HEK293 (cell line): Measurements from ENCODE around the gene CHST14.

ENCODE experiments used
- GFI1B ChIP-seq: fragments of 450-650 bp; formaldehyde crosslinking; IDR thresholded peaks from 2 replicates; pipeline ENCODE4 v1.5.1; 2016; ENCODE audit warnings: missing biosample characterization, missing genetic modification characterization
- KLF1 ChIP-seq: fragments of 450-650 bp; formaldehyde crosslinking; IDR thresholded peaks from 2 replicates; pipeline ENCODE4 v1.5.1; 2016; ENCODE audit warnings: missing biosample characterization, missing genetic modification characterization
- KLF9 ChIP-seq: fragments of 450-650 bp; formaldehyde crosslinking; IDR thresholded peaks from 2 replicates; pipeline ENCODE4 v1.5.1; 2016; ENCODE audit warnings: missing biosample characterization, missing genetic modification characterization, low read depth
- YY1 ChIP-seq: fragments of 450-650 bp; formaldehyde crosslinking; IDR thresholded peaks from 2 replicates; pipeline ENCODE4 v1.5.1; 2018; ENCODE audit warnings: missing biosample characterization, missing genetic modification characterization
- ZBTB49 ChIP-seq: fragments of 450-650 bp; formaldehyde crosslinking; IDR thresholded peaks from 2 replicates; pipeline ENCODE4 v1.5.1; 2016; ENCODE audit warnings: missing biosample characterization, missing genetic modification characterization, low read depth
- ZNF112 ChIP-seq: fragments of 450-650 bp; formaldehyde crosslinking; IDR thresholded peaks from 2 replicates; pipeline ENCODE4 v1.5.0; 2017; ENCODE audit warnings: missing biosample characterization, missing genetic modification characterization
- ZNF19 ChIP-seq: fragments of 450-650 bp; formaldehyde crosslinking; IDR thresholded peaks from 2 replicates; pipeline ENCODE4; 2016; ENCODE audit warnings: missing biosample characterization, missing genetic modification characterization, low read depth
- ZNF274 ChIP-seq, 2 experiments: fragments of 200-500 bp in 1 of 2; fragments of 450-650 bp in 1 of 2; sonication (Bioruptor generic) in 1 of 2; formaldehyde crosslinking in 1 of 2; IDR thresholded peaks; 2 replicates each; pipeline versions ENCODE4 v1.5.1 to v1.6.1; 2014 to 2016; ENCODE audit warnings: borderline replicate concordance in 1 of 2, inconsistent platforms in 1 of 2, low read length in 1 of 2, missing biosample characterization in 1 of 2, missing genetic modification characterization in 1 of 2
- ZNF292 ChIP-seq: fragments of 450-650 bp; formaldehyde crosslinking; IDR thresholded peaks from 2 replicates; pipeline ENCODE4 v1.5.1; 2016; ENCODE audit warnings: low read depth, missing biosample characterization, missing genetic modification characterization, borderline replicate concordance
- TF ChIP-seq, protein P1 (sequence below): fragments of 450-650 bp; formaldehyde crosslinking; IDR thresholded peaks from 2 replicates; pipeline ENCODE4 v1.5.1; 2016; ENCODE audit warnings: missing biosample characterization, missing genetic modification characterization
- TF ChIP-seq, protein P2 (sequence below): fragments of 450-650 bp; formaldehyde crosslinking; IDR thresholded peaks from 2 replicates; pipeline ENCODE4 v1.5.1; 2016; ENCODE audit warnings: missing biosample characterization, missing genetic modification characterization
- TF ChIP-seq, protein P3 (sequence below): fragments of 450-650 bp; formaldehyde crosslinking; optimal IDR thresholded peaks from 2 replicates; pipeline ENCODE3; 2016; ENCODE audit warnings: missing biosample characterization, mild to moderate bottlenecking, missing genetic modification characterization

DNA sequence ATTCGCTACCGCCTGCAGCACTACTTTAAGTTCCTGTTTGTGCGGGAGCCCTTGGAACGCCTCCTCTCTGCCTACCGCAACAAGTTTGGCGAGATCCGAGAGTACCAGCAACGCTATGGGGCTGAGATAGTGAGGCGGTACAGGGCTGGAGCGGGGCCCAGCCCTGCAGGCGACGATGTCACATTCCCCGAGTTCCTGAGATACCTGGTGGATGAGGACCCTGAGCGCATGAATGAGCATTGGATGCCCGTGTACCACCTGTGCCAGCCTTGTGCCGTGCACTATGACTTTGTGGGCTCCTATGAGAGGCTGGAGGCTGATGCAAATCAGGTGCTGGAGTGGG lies 995 bp downstream of the CHST14 start:
- TF ChIP-seq, protein P1, sequence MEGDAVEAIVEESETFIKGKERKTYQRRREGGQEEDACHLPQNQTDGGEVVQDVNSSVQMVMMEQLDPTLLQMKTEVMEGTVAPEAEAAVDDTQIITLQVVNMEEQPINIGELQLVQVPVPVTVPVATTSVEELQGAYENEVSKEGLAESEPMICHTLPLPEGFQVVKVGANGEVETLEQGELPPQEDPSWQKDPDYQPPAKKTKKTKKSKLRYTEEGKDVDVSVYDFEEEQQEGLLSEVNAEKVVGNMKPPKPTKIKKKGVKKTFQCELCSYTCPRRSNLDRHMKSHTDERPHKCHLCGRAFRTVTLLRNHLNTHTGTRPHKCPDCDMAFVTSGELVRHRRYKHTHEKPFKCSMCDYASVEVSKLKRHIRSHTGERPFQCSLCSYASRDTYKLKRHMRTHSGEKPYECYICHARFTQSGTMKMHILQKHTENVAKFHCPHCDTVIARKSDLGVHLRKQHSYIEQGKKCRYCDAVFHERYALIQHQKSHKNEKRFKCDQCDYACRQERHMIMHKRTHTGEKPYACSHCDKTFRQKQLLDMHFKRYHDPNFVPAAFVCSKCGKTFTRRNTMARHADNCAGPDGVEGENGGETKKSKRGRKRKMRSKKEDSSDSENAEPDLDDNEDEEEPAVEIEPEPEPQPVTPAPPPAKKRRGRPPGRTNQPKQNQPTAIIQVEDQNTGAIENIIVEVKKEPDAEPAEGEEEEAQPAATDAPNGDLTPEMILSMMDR = no peak; the same call in 1 of the 2 replicates
- no peak for TF ChIP-seq GFI1B
- TF ChIP-seq, protein P2, sequence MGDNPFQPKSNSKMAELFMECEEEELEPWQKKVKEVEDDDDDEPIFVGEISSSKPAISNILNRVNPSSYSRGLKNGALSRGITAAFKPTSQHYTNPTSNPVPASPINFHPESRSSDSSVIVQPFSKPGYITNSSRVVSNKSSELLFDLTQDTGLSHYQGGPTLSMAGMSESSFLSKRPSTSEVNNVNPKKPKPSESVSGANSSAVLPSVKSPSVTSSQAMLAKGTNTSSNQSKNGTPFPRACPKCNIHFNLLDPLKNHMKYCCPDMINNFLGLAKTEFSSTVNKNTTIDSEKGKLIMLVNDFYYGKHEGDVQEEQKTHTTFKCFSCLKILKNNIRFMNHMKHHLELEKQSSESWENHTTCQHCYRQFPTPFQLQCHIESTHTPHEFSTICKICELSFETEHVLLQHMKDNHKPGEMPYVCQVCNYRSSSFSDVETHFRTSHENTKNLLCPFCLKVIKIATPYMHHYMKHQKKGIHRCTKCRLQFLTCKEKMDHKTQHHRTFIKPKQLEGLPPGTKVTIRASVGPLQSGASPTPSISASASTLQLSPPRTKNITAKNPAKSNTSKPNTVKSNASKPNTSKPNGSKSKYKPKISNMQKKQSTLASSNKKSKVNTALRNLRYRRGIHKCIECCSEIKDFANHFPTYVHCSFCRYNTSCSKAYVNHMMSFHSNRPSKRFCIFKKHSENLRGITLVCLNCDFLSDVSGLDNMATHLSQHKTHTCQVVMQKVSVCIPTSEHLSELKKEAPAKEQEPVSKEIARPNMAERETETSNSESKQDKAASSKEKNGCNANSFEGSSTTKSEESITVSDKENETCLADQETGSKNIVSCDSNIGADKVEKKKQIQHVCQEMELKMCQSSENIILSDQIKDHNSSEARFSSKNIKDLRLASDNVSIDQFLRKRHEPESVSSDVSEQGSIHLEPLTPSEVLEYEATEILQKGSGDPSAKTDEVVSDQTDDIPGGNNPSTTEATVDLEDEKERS (tag by site-specific recombination) = no peak
- no peak for TF ChIP-seq ZNF274 (IDR thresholded peaks at IDR 0.05; ENCODE audit: low read length)
- TF ChIP-seq ZNF274 (tag by site-specific recombination; IDR thresholded peaks at IDR 0.05; ENCODE audit: borderline replicate concordance) = no peak
- TF ChIP-seq KLF9 (tag by site-specific recombination) = no peak
- TF ChIP-seq, protein P3, sequence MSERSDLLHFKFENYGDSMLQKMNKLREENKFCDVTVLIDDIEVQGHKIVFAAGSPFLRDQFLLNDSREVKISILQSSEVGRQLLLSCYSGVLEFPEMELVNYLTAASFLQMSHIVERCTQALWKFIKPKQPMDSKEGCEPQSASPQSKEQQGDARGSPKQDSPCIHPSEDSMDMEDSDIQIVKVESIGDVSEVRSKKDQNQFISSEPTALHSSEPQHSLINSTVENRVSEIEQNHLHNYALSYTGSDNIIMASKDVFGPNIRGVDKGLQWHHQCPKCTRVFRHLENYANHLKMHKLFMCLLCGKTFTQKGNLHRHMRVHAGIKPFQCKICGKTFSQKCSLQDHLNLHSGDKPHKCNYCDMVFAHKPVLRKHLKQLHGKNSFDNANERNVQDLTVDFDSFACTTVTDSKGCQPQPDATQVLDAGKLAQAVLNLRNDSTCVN (tag by site-specific recombination) = no peak
- no peak for TF ChIP-seq KLF1 (tag by site-specific recombination)
- no peak for TF ChIP-seq ZBTB49 (tag by site-specific recombination)
- no peak for TF ChIP-seq ZNF292 (tag by site-specific recombination)
- no peak for TF ChIP-seq ZNF19 (tag by site-specific recombination)
- TF ChIP-seq YY1 = no peak
- TF ChIP-seq ZNF112 (tag by site-specific recombination) = no peak
